Gastrocnemius medialis (tissue), 4 donors: ENCODE measurements around the gene EML3. TPM values are rescaled to one million over a fixed set of nuclear protein-coding genes. Genes with fewer than 3 reads are reported as not detected.
A peak's percentile ranks its signal among the peaks of the same experiment; 100 is the strongest.

Experiments
- ATAC-seq, 2 donors: fragments of 150-250 bp; one replicate each; pipeline ENCODE4 v1.9.1; 2016
- DNase-seq, 2 donors: peaks; one replicate each; pipeline ENCODE4 v3.0.0-alpha.2; 2019
- H3K27ac ChIP-seq, 4 donors: fragments of 200-600 bp; sonication (generic); 1 replicate in 1 of 4; 2 replicates in 3 of 4; pipeline ENCODE4 v1.5.1; 2016 to 2018; ENCODE audit warnings: mild to moderate bottlenecking in 2 of 4, moderate library complexity in 1 of 4
- H3K27me3 ChIP-seq, 3 donors: fragments of 200-600 bp; sonication (generic) in 2 of 3; 1 replicate in 1 of 3; 2 replicates in 2 of 3; pipeline versions ENCODE4 v1.5.1 to v1.6.0; 2016 to 2019; ENCODE audit warnings: mild to moderate bottlenecking in 1 of 3, moderate library complexity in 1 of 3
- H3K36me3 ChIP-seq, 2 donors: fragments of 200-600 bp; sonication (generic) in 1 of 2; one replicate each; pipeline ENCODE4 v1.5.1; 2017 to 2018
- H3K4me1 ChIP-seq, 2 donors: fragments of 200-600 bp; sonication (generic) in 1 of 2; one replicate each; pipeline ENCODE4 v1.5.1; 2016 to 2017; ENCODE audit warnings: mild to moderate bottlenecking in 2 of 2
- H3K4me3 ChIP-seq, 4 donors: fragments of 200-600 bp; sonication (generic) in 3 of 4; 1 replicate in 1 of 4; 2 replicates in 3 of 4; pipeline ENCODE4 v1.5.1; 2016 to 2019; ENCODE audit warnings: mild to moderate bottlenecking in 2 of 4
- H3K9me3 ChIP-seq, 3 donors: fragments of 200-600 bp; sonication (generic) in 2 of 3; 1 replicate in 1 of 3; 2 replicates in 2 of 3; pipeline ENCODE4 v1.5.1; 2016 to 2019
- POLR2A ChIP-seq, 2 donors: fragments of 450-650 bp; IDR thresholded peaks; one replicate each; pipeline ENCODE4 v1.6.1; 2017; ENCODE audit warnings: antibody characterized with exemption in 2 of 2, mild to moderate bottlenecking in 2 of 2, moderate library complexity in 2 of 2
- in situ Hi-C, 4 donors: fragments of 200-750 bp; cut with MboI; loops; one replicate each; pipeline versions ENCODE4 v1.15.0 to v1.8.0; 2017; ENCODE audit warnings: low sequenced_read_pairs in 4 of 4
- intact Hi-C: fragments of 100-400 bp; cut with DNase I; formaldehyde crosslinking; loops from one replicate; pipeline ENCODE4 v1.15.1; 2023; ENCODE audit warnings: low total_unique reads
- total RNA-seq, 4 donors: library from RNA; depleted of rRNA; stranded (reverse); fragments of >200 nt; gene quantifications; one replicate each; pipeline versions ENCODE4 v1.1.0 to v1.2.3, GENCODE V29; 2016
- TF ChIP-seq, protein P1 (sequence below), 5 experiments: fragments of 450-650 bp in 3 of 5; fragments of 200-600 bp in 2 of 5; sonication (generic) in 2 of 5; IDR thresholded peaks in 4 of 5; conservative IDR thresholded peaks in 1 of 5; 1 replicate in 4 of 5; 2 replicates in 1 of 5; pipeline ENCODE4 v1.5.1; 2016 to 2019; ENCODE audit warnings: antibody characterized with exemption in 5 of 5, mild to moderate bottlenecking in 3 of 5, moderate library complexity in 3 of 5

Gene EML3
- total RNA-seq, 4 donors from 2014 or later: 4.7 to 7.9 (median 7.0) TPM

GRCh38 chr11:62600367-62601121, 12.0 kb downstream of the EML3 start:
- Histone ChIP-seq H3K9me3 (no peaks in the 10 kb centered on the region), H3K27ac (peak overlapping the region; percentile 87 to 97 (median 94)), H3K27me3 (no peaks in the 10 kb centered on the region), H3K4me1 (peaks cover 17 to 29% of the 10 kb centered on the region in 2 donors), H3K36me3 (peaks cover 0 to 44% of the 10 kb centered on the region in 2 donors), H3K4me3 (peak overlapping the region; percentile 84 to 99 (median 98))
- no peak for DNase-seq
- ATAC-seq: no peak
- in situ Hi-C loops (loop anchor here in 1 of 4 donors (25.0 kb wide), 1 partner anchor 112 kb away; the partner anchor contains the start of genes BSCL2 and GNG3), intact Hi-C loops (loop anchor here (1.0 to 5.0 kb wide), 6 partner anchors 8 to 203 kb away; partner anchors contain the start of genes BSCL2, GNG3 and UBXN1)
- TF ChIP-seq, protein P1, sequence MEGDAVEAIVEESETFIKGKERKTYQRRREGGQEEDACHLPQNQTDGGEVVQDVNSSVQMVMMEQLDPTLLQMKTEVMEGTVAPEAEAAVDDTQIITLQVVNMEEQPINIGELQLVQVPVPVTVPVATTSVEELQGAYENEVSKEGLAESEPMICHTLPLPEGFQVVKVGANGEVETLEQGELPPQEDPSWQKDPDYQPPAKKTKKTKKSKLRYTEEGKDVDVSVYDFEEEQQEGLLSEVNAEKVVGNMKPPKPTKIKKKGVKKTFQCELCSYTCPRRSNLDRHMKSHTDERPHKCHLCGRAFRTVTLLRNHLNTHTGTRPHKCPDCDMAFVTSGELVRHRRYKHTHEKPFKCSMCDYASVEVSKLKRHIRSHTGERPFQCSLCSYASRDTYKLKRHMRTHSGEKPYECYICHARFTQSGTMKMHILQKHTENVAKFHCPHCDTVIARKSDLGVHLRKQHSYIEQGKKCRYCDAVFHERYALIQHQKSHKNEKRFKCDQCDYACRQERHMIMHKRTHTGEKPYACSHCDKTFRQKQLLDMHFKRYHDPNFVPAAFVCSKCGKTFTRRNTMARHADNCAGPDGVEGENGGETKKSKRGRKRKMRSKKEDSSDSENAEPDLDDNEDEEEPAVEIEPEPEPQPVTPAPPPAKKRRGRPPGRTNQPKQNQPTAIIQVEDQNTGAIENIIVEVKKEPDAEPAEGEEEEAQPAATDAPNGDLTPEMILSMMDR (IDR thresholded peaks at IDR 0.05 in 4 of 5, conservative IDR thresholded peaks at IDR 0.05 in 1 of 5): no peak
- no peak for TF ChIP-seq POLR2A (IDR thresholded peaks at IDR 0.05)

GRCh38 chr11:62599901-62600300, 12.7 kb downstream of the EML3 start:
- Histone ChIP-seq H3K36me3 (peaks cover 0 to 47% of the 10 kb centered on the region in 2 donors), H3K4me1 (peaks cover 17 to 29% of the 10 kb centered on the region in 2 donors), H3K4me3 (peak overlapping the region; percentile 11 to 99 (median 90)), H3K9me3 (no peaks in the 10 kb centered on the region), H3K27me3 (no peaks in the 10 kb centered on the region), H3K27ac (peak overlapping the region; percentile 46 to 97 (median 90))
- DNase-seq (no peak), ATAC-seq (no peak)
- no peak for TF ChIP-seq POLR2A (IDR thresholded peaks at IDR 0.05)
- TF ChIP-seq, protein P1 (IDR thresholded peaks at IDR 0.05 in 4 of 5, conservative IDR thresholded peaks at IDR 0.05 in 1 of 5): no peak
- intact Hi-C loops: loop anchor here (5.0 kb wide), 5 partner anchors 38 to 203 kb away; partner anchors contain the start of genes BSCL2, GNG3 and UBXN1
- in situ Hi-C loops: loop anchor here in 1 of 4 donors (25.0 kb wide), 1 partner anchor 112 kb away; the partner anchor contains the start of genes BSCL2 and GNG3

DNA sequence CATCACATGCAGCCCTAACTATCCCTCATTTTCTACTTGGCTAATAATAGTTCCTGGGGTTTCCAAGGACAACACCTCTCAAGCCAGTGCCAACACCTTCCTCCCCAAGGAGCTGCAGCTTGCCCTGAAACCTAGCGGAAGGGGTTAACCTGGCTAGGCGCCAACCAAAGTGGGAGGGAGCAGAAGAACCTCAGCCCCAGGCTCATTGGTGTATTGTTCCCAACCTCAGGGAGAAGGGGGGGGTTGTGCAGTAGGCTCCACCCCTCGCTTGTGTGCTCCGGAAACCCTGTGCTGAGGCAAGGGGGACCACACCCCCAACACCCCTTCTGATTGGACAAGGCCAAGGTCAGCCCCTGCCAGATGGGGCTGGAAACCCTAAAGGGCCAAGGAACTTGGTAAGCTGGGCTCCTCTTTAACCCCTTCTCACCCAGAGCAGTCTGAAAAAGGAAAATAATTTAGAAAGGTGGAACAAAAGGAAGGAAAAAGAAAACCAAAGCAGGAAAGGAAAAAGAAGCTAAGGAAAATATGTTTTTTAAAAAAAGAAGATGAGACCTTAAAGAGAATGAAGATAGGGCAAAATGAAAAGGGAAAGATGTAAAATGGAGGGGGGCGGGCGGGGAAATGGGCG, 13.4 kb downstream of the EML3 start:
- peaks cover 0 to 54% of the 10 kb centered on the region in 2 donors for H3K36me3 ChIP-seq
- in situ Hi-C loops (no loop called here), intact Hi-C loops (no loop called here)

GRCh38 chr11:62595124-62595523, 17.5 kb downstream of the EML3 start:
- no peaks in the 10 kb centered on the region for H3K27me3 ChIP-seq
- H3K4me1 ChIP-seq: peaks cover 30 to 37% of the 10 kb centered on the region in 2 donors
- peaks cover 0 to 60% of the 10 kb centered on the region in 2 donors for H3K36me3 ChIP-seq
- TF ChIP-seq, protein P1 (IDR thresholded peaks at IDR 0.05 in 4 of 5, conservative IDR thresholded peaks at IDR 0.05 in 1 of 5): no peak
- TF ChIP-seq POLR2A (IDR thresholded peaks at IDR 0.05): no peak
- no peaks in the 10 kb centered on the region for H3K9me3 ChIP-seq
- in situ Hi-C loops (no loop called here), intact Hi-C loops (no loop called here)
- no peak overlapping the region for H3K27ac ChIP-seq
- H3K4me3 ChIP-seq: no peak overlapping the region
- no peak for DNase-seq
- no peak for ATAC-seq

More for the DNA sequence above, 13.4 kb downstream of the EML3 start:
- Histone ChIP-seq H3K9me3 (no peaks in the 10 kb centered on the region), H3K27ac (peak overlapping the region; percentile 46 to 97 (median 90)), H3K4me1 (peaks cover 17 to 29% of the 10 kb centered on the region in 2 donors), H3K4me3 (peak overlapping the region; percentile 11 to 99 (median 49)), H3K27me3 (no peaks in the 10 kb centered on the region)
- ATAC-seq: peak; percentile 25 to 37
- peak; percentile 87 to 92 for DNase-seq
- TF ChIP-seq, protein P1 (IDR thresholded peaks at IDR 0.05 in 4 of 5, conservative IDR thresholded peaks at IDR 0.05 in 1 of 5): no peak
- TF ChIP-seq POLR2A (IDR thresholded peaks at IDR 0.05): no peak
